ENCODE data around the gene AGA. TPM values are rescaled to one million over a fixed set of nuclear protein-coding genes. Genes with fewer than 3 reads are reported as not detected.

AGA gene
- total RNA-seq, 1 donor from 2014 or later, result 4.5 TPM

GRCh38 chr4:177410566-177410965 lies 31.7 kb downstream of the AGA start:
- no peaks in the 10 kb centered on the region for H3K36me3 ChIP-seq
- intact Hi-C loops (cut with DNase I), result no loop called here
- no peak for TF ChIP-seq CTCF (IDR thresholded peaks at IDR 0.05)

DNA sequence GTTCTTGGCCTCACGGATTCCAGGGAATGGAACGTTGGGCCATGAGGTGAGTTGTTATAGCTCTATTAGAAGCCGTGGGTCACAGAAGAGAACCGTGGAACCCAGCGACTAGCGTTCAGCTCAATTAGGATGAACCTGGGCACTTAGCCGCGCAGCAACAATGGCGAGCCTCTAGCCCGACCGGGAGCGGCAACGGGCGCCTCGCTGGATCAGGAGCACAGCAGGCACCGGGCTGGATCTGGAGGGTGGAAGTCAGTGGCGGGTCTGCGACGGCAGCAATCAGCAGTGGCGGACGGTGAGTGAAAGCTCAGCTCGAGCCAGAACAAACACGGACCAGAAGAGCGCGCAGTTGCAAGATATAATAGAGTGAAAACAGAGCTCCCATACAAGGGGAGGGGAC lies 34.2 kb downstream of the AGA start:
- Histone ChIP-seq H3K9me3 (no peaks in the 10 kb centered on the region), H3K27me3 (no peaks in the 10 kb centered on the region), H3K27ac (no peak overlapping the region), H3K4me1 (no peaks in the 10 kb centered on the region), H3K36me3 (no peaks in the 10 kb centered on the region), H3K4me3 (no peak overlapping the region)
- DNase-seq (ENCODE audit: low spot score in 2 of 2), result no peak
- no peak for TF ChIP-seq CTCF (IDR thresholded peaks at IDR 0.05)
- intact Hi-C loops (cut with DNase I), result no loop called here

More at GRCh38 chr4:177410566-177410965, 31.7 kb downstream of the AGA start:
- Histone ChIP-seq H3K4me1 (no peaks in the 10 kb centered on the region), H3K27ac (no peak overlapping the region), H3K4me3 (no peak overlapping the region), H3K27me3 (no peaks in the 10 kb centered on the region), H3K9me3 (no peaks in the 10 kb centered on the region)
- no peak for DNase-seq (ENCODE audit: low spot score in 2 of 2)

- Histone ChIP-seq H3K36me3 (no peaks in the 10 kb centered on the region), H3K27me3 (no peaks in the 10 kb centered on the region), H3K9me3 (no peaks in the 10 kb centered on the region), H3K4me1 (no peaks in the 10 kb centered on the region), H3K4me3 (no peak overlapping the region), H3K27ac (no peak overlapping the region)
- DNase-seq (ENCODE audit: low spot score in 2 of 2), result no peak
- no peak for TF ChIP-seq CTCF (IDR thresholded peaks at IDR 0.05)
- intact Hi-C loops (cut with DNase I), result no loop called here
Measured at GRCh38 chr4:177405508-177405907, 36.7 kb downstream of the AGA start.

GRCh38 chr4:177404986-177405385 lies 37.3 kb downstream of the AGA start:
- no peaks in the 10 kb centered on the region for H3K27me3 ChIP-seq
- H3K9me3 ChIP-seq, result no peaks in the 10 kb centered on the region
- no peak for DNase-seq (ENCODE audit: low spot score in 2 of 2)
- intact Hi-C loops (cut with DNase I), result no loop called here
- no peak overlapping the region for H3K27ac ChIP-seq
- H3K4me3 ChIP-seq, result no peak overlapping the region
- TF ChIP-seq CTCF (IDR thresholded peaks at IDR 0.05), result no peak
- no peaks in the 10 kb centered on the region for H3K36me3 ChIP-seq
- H3K4me1 ChIP-seq, result no peaks in the 10 kb centered on the region

- DNase-seq (ENCODE audit: low spot score in 2 of 2), result no peak
- H3K4me1 ChIP-seq, result no peaks in the 10 kb centered on the region
- H3K4me3 ChIP-seq, result no peak overlapping the region
- TF ChIP-seq CTCF (IDR thresholded peaks at IDR 0.05), result no peak
- H3K27me3 ChIP-seq, result no peaks in the 10 kb centered on the region
- H3K27ac ChIP-seq, result no peak overlapping the region
- H3K9me3 ChIP-seq, result no peaks in the 10 kb centered on the region
- intact Hi-C loops (cut with DNase I), result no loop called here
- no peaks in the 10 kb centered on the region for H3K36me3 ChIP-seq
Measured at GRCh38 chr4:177404342-177404741, 37.9 kb downstream of the AGA start.

DNA sequence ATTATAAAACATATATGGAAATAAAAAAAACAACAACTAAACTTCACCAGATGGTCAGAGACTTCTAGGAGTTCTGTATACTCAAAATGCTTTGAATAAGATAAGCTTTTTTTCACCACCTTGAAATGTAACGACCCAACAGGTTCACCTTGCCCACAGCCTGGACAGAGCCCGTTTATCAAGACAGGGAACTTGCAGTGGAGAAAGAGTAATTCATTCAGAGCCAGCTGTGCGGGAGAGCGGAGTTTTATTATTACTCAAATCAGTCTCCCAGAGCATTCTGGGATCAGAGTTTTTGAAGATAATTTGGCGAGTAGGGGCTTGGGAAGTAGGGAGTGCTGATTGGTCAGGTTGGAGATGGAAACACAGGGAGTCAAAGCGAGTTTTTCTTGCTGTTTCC lies 38.5 kb downstream of the AGA start:
- no peaks in the 10 kb centered on the region for H3K4me1 ChIP-seq
- no peak overlapping the region for H3K4me3 ChIP-seq
- intact Hi-C loops (cut with DNase I), result no loop called here
- H3K36me3 ChIP-seq, result no peaks in the 10 kb centered on the region
- H3K27ac ChIP-seq, result no peak overlapping the region
- H3K9me3 ChIP-seq, result no peaks in the 10 kb centered on the region
- TF ChIP-seq CTCF (IDR thresholded peaks at IDR 0.05), result no peak
- no peak for DNase-seq (ENCODE audit: low spot score in 2 of 2)
- no peaks in the 10 kb centered on the region for H3K27me3 ChIP-seq
